ENCODE measurements around the gene ZNF827. TPM values are rescaled to one million over a fixed set of nuclear protein-coding genes. Genes with fewer than 3 reads are reported as not detected.

Gene ZNF827
- total RNA-seq, 4 donors from 2014 or later = 8.1 to 21.7 (median 8.3) TPM

GRCh38 chr4:145871209-145871608 lies 67.4 kb downstream of the ZNF827 start:
- no peak for TF ChIP-seq CTCF (IDR thresholded peaks at IDR 0.05; ENCODE audit: low read depth)

GRCh38 chr4:145870155-145871020 lies 68.2 kb downstream of the ZNF827 start:
- TF ChIP-seq CTCF (IDR thresholded peaks at IDR 0.05; ENCODE audit: low read depth) = no peak

- TF ChIP-seq CTCF (IDR thresholded peaks at IDR 0.05; ENCODE audit: low read depth) = no peak
These were observed 69.8 kb downstream of the ZNF827 start for GRCh38 chr4:145868637-145869409.

GRCh38 chr4:145867406-145867805 lies 71.2 kb downstream of the ZNF827 start:
- TF ChIP-seq CTCF (IDR thresholded peaks at IDR 0.05; ENCODE audit: low read depth) = no peak

- no peak for TF ChIP-seq CTCF (IDR thresholded peaks at IDR 0.05; ENCODE audit: low read depth)
These were observed 71.6 kb downstream of the ZNF827 start for GRCh38 chr4:145866991-145867390.

GRCh38 chr4:145865274-145865941 lies 73.2 kb downstream of the ZNF827 start:
- no peak for TF ChIP-seq CTCF (IDR thresholded peaks at IDR 0.05; ENCODE audit: low read depth)

- TF ChIP-seq CTCF (IDR thresholded peaks at IDR 0.05; ENCODE audit: low read depth) = no peak
These were observed 75.4 kb downstream of the ZNF827 start for GRCh38 chr4:145863191-145863590.
